HG03039 (cell line): ENCODE data around the gene SLC28A1.

ENCODE experiments used
- ATAC-seq: cut with Tn5 transposase; IDR thresholded peaks from one replicate; pipeline ENCODE4 v1.9.1; 2021; ENCODE audit warnings: mild to moderate bottlenecking, moderate library complexity; ENCODE audit not compliant: unreplicated experiment

The SLC28A1 gene

GRCh38 chr15:84883466-84883865 lies 996 bp upstream of the SLC28A1 start:
- no peak for ATAC-seq

GRCh38 chr15:84885801-84886200 lies 1.3 kb downstream of the SLC28A1 start:
- no peak for ATAC-seq

- no peak for ATAC-seq
Measured at GRCh38 chr15:84886211-84886983, 1.9 kb downstream of the SLC28A1 start.

DNA sequence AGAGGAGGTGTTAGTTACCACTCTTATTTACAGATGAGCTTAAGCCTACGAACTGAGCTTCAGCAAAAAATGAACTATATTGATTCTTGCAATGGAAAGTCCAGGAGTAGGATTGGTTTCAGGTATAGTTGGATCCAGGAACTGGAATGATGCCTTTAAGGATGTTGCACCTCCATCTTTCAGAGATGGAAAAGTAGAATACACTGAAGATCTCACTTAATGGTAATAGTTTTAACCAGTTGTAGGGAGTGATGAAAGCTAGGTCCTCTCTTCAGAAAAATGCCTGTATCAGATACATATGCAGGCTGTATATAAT lies 2.5 kb downstream of the SLC28A1 start:
- no peak for ATAC-seq

GRCh38 chr15:84887938-84888337 lies 3.5 kb downstream of the SLC28A1 start:
- no peak for ATAC-seq

GRCh38 chr15:84888639-84889038 lies 4.2 kb downstream of the SLC28A1 start:
- ATAC-seq, result no peak

DNA sequence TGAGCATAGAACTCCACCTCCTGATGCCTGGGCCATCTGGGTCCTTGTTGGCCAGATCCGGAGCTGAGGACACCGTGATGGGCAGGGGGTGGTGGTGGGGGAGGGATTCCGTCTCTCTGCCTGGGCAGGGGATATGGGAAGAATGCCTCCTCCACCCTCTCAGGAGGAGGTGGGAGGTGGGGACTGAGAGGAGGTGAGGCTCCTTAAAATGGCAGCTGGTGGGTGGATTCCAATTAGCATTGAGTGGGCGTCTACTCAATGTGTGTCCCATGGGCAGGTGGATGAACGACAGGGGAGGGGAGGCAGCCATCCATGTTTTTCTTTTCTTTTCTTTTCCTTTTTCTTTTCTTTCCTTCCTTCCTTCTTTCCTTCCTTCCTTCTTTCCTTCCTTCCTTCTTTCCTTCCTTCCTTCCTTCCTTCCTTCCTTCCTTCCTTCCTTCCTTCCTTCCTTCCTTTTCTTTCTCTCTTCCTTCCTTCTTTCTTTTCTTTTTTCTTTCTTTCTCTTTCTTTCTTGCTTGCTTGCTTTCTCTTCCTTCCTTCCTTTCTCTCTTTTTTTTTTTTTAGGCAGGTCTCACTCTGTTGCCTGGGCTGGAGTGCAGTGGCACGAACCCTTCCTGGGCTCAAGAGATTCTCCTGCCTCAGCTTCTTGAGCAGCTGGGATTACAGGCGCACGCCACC lies 5.0 kb downstream of the SLC28A1 start:
- no peak for ATAC-seq

DNA sequence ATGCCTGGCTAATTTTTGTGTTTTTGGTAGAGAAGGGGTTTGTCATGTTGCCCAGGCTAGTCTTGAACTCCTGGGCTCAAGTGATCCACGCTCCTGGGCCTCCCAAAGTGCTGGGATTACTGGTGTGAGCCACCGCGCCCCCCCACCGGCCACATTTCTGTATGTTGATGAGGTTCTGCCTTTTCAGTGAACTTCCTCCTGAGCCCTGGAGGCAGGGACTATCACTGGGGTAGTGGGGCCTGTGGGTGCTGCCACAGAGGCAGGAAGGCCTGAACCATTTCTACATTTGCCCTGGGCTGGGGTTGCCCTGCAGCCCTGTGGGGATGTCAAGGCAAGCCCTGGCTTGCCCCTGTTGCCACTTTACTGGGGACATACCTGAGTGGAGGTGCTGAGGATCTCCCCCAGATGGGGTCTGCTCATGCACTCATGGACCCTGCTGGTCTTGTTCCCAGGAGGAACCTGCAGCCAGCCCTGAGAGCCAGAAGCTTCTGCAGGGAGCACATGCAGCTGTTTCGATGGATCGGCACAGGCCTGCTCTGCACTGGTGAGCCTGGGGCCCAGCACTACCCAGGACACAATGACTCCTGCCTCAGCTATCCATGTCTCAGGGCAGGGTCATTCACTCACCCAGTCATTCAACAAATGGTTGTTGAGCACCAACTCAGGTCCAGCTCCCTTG lies 5.7 kb downstream of the SLC28A1 start:
- ATAC-seq, result no peak

DNA sequence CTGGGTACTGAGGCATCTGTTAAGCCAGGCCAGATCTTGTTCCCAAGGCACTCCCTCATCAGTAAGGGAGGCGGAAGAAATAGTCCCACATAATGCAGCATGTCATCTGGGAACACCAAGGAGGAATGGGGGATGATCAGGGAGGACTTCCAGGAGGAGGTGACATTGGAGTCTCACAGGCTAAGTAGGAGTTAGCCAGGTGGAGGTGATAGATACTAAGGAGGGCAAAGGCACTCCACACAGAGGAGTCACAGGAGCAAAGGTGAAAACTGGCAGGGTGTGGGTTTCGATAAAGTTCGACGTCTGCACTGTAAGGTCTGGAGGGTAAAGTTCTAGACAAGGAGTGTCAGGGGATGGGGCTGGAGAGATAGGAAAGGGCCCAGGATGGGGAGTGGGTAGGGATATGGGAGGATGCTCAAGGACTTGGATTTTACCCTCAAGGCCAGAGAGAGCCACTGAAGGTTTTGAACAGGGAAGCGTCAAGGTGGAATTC lies 6.3 kb downstream of the SLC28A1 start:
- no peak for ATAC-seq

GRCh38 chr15:84891339-84891738 lies 6.9 kb downstream of the SLC28A1 start:
- ATAC-seq, result no peak

- no peak for ATAC-seq
Measured at GRCh38 chr15:84892786-84893307, 8.4 kb downstream of the SLC28A1 start.

GRCh38 chr15:84893607-84894006 lies 9.1 kb downstream of the SLC28A1 start:
- ATAC-seq, result no peak

- no peak for ATAC-seq
Measured at GRCh38 chr15:84894736-84895425, 10.4 kb downstream of the SLC28A1 start.

DNA sequence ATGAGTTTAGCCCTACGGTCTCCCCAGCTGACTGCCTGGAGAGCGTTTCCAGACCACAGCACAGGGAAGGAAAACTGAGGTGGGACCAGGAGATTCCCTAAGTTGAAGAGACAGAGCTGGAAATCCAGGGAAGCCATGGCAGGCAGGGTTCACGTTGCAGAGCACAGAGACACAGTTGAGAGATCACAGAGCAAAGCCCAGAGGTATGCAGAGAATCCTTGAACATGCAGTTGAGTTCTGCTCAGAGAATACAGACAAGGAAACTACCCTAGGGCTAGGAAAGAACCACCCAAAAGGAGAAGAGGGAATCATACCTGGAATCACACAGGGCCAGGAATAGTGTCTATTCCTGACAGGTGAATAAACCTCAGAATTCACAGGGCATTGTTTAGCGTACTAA lies 14.3 kb downstream of the SLC28A1 start:
- ATAC-seq, result no peak

- ATAC-seq, result no peak
Measured at GRCh38 chr15:84899750-84900149, 15.3 kb downstream of the SLC28A1 start.

DNA sequence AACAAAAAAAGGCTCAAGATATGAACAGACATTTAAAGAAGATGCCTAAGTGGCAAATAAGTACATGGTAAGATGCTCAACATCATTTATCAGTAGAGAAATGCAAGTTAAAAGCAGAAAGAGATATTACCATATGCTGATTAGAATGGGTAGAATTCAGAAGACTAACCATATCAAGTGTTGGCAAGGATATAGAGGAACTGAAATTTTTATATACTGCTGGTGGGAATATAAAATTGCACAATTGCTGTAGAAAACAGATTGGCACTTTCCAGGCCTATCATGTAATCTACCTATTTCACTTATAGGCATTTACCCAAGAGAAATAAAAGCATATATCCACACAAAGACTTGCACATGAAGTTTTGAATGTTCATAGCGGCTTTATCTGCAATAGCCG lies 17.1 kb downstream of the SLC28A1 start:
- no peak for ATAC-seq

DNA sequence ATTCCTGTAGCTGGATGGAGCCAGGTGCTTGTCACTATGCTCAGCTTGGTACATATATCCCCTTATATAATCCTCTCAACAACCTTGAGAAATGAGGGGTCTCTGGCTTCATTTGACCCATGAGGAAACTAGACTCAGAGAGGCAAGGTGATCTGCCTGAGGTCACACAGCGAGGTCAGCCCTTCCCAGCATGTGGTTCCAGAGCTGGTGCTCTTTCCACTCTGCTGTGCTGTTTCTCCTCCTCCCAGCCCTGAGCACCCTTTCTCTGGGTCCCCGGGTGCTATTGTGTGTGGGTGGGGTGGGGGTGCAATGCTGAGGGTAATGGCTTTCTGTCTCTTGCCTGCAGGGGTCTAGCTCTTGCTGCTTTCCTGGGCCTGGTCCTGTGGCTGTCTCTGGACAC lies 19.3 kb downstream of the SLC28A1 start:
- ATAC-seq, result no peak

- ATAC-seq, result no peak
Measured at GRCh38 chr15:84904419-84904818, 20.0 kb downstream of the SLC28A1 start.

GRCh38 chr15:84905016-84905916 lies 20.8 kb downstream of the SLC28A1 start:
- ATAC-seq, result no peak

GRCh38 chr15:84907731-84908130 lies 23.3 kb downstream of the SLC28A1 start:
- ATAC-seq, result no peak
